GM10248 (cell line): ENCODE measurements around the gene PVALEF.
A peak's percentile ranks its signal among the peaks of the same experiment; 100 is the strongest.

Source experiments
- CTCF ChIA-PET: fragments of 300-600 bp; sonication (Branson Sonifier 250); formaldehyde crosslinking; extraction: SDS; loops from one replicate; lab custom pipeline; 2021; ENCODE audit warnings: antibody characterized with exemption; lab: Yijun Ruan, JAX
- POLR2A ChIA-PET: fragments of 350-650 bp; sonication (Branson Sonifier 250); formaldehyde crosslinking; extraction: SDS; loops from one replicate; lab custom pipeline; 2020; ENCODE audit warnings: antibody characterized with exemption; lab: Yijun Ruan, JAX
- DNase-seq: peaks from one replicate; pipeline ENCODE4 v3.0.0; 2012; ENCODE audit errors: extremely low spot score
- TF ChIP-seq, protein P1 (sequence below): IDR thresholded peaks from 2 replicates; pipeline ENCODE4 v1.5.1; 2012; ENCODE audit warnings: mild to moderate bottlenecking, low read depth; ENCODE audit errors: extremely low read depth, missing control alignments, control extremely low read depth

The PVALEF gene

DNA sequence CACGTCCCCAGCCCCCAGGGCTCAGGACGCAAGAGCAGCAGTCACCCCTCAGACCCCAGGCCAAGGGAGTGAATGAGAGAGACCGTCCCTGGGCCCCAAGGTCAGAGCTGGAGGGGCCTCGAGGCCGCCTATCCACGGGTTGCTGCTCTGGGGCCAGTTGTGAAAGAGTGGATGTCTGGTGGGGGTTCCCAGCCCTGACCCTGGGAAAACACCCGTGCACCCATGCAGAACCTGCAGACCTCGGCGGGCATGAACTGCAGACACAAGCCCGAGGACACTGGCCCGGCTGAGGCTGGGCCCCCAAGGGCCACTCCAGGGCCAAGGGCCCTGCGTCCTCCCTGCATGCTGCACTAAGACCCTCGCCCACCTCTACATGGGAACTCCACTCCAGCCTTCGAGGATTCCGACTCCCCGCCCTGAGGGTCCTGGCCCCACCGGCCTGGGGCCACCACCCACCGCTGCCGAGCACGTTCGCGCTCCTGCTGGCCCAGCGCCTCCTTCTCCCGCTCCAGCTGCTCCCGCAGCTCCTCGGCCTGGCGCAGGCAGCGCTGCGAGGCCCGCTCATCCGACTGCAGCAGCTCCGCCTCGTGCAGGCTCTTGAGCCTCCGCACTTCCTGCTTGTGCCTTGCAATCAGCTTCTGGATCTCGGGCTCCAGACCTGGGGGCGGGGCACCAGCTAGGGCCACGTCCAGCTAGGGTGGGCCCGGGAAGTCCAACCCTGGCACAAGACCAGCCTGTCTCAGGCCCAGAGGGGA lies 28.3 kb downstream of the PVALEF start:
- ChIA-PET CTCF (no interaction called here), POLR2A (no interaction called here)
- DNase-seq, result peak; percentile 58
- TF ChIP-seq, protein P1, sequence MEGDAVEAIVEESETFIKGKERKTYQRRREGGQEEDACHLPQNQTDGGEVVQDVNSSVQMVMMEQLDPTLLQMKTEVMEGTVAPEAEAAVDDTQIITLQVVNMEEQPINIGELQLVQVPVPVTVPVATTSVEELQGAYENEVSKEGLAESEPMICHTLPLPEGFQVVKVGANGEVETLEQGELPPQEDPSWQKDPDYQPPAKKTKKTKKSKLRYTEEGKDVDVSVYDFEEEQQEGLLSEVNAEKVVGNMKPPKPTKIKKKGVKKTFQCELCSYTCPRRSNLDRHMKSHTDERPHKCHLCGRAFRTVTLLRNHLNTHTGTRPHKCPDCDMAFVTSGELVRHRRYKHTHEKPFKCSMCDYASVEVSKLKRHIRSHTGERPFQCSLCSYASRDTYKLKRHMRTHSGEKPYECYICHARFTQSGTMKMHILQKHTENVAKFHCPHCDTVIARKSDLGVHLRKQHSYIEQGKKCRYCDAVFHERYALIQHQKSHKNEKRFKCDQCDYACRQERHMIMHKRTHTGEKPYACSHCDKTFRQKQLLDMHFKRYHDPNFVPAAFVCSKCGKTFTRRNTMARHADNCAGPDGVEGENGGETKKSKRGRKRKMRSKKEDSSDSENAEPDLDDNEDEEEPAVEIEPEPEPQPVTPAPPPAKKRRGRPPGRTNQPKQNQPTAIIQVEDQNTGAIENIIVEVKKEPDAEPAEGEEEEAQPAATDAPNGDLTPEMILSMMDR, result no peak

GRCh38 chr17:81194225-81194760 lies 29.0 kb downstream of the PVALEF start:
- POLR2A ChIA-PET, result no interaction called here
- DNase-seq, result no peak
- TF ChIP-seq, protein P1, result no peak
- CTCF ChIA-PET, result no interaction called here

- POLR2A ChIA-PET, result no interaction called here
- CTCF ChIA-PET, result interaction anchor here (1.3 kb wide), 1 partner anchor 45 kb away, joined by 3 read pairs; no protein-coding TSS in a partner anchor
- TF ChIP-seq, protein P1, result no peak
- no peak for DNase-seq
Measured at GRCh38 chr17:81194941-81195901, 29.9 kb downstream of the PVALEF start.

DNA sequence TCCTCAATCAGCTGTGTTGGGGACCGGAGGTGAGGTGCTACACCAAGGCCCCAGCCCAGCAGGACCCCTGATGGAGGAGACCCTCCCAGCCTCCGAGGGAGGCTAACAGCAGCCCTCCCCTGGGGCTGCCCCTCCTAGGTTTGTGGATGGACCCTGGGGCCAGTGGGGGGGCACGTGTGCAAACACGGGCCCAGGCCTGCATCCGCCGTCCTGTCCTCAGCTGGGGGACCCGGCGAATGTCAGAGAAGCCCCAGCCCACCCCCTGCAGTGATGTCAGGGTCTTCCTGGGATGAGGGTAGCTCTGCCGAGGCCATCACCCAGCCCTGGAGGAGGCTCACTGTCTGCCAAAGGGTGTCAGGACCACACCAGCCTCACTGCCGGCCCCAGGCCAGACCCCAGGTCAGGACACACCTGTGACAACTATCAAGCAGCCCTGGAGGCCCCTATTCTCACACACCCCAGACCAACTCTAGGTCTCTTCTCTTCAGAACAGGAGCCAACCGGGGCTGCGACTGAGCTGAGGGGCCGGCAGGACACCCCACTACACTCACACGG lies 30.7 kb downstream of the PVALEF start:
- DNase-seq, result no peak
- CTCF ChIA-PET, result interaction anchor here (1.0 to 1.3 kb wide), 2 partner anchors 46 to 54 kb away, joined by 3 to 4 read pairs; no protein-coding TSS in a partner anchor

DNA sequence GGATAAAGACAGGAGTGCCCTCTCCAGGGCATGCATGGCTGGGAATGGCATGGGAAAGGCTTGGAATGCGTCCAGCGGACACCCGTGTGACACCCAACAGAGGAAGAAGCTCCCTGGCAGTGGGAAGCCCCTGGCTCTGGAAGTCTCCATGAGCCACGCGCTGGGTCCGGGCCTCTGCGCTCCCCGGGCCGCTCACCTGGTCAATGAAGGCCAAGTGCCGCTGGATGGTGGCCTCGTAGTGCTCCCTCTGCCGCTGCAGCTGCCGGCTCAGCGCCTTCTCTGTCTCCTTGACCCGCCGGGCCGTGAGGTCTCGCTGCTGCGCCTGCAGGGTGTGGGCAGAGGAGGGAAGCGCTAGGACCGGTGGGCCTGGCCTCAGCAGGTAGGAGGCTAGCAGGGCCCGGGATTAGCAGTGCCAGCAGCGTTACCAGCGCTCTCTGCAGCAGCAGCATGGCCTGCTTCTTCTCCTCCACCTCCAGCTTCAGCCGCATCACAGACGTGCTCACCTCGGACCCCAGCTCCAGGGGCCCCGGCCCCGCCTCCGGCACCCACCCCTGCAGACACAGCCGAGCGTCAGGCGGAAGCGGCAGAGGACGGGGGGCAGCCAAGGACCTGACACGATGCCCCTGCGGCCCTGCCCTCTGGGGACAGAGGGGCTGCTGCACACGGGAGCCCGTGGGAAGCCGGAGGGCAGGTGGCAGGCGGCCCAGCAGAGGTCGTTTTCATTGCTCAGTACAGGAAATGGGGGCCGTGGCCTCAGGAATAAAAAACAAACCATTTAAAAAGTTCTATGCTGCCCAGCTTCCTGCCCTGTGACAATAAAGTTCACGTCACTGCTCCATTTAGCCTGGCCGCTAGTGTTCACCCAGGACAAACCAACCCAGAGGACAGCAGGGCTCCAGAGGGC lies 31.4 kb downstream of the PVALEF start:
- ChIA-PET CTCF (interaction anchor here (1.0 to 1.6 kb wide), 3 partner anchors 7 to 54 kb away, joined by 3 to 6 read pairs (median 4); no protein-coding TSS in a partner anchor), POLR2A (no interaction called here)
- TF ChIP-seq, protein P1, result no peak
- no peak for DNase-seq

More for the DNA sequence above, 30.7 kb downstream of the PVALEF start:
- TF ChIP-seq, protein P1, result no peak
- POLR2A ChIA-PET, result no interaction called here
